Hematopoietic multipotent progenitor cell treated with erythropoietin and hydrocortisone succinate and interleukin-3 and kit ligand, for 17 days (in vitro differentiated cells): ENCODE measurements around the gene ANAPC4.

Experiments
- DNase-seq: peaks from one replicate; pipeline ENCODE4 v3.0.0-alpha.2; 2015; ENCODE audit warnings: low spot score

Gene ANAPC4

DNA sequence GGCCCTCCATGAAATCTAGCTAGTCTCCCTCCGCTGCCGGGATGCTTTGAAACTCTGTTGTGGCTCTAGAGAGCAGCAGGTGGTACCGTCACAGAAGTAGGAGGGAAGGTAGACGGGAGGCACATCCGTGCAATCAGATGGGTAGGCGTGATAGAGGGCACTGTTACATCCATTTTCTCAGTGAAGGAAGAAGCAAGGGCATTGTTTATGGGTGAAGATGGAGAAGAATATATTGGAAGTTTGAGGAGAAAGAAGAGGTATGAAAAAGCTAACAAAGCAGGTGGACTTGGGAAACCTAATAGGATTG, 1.3 kb downstream of the ANAPC4 start:
- no peak for DNase-seq

DNA sequence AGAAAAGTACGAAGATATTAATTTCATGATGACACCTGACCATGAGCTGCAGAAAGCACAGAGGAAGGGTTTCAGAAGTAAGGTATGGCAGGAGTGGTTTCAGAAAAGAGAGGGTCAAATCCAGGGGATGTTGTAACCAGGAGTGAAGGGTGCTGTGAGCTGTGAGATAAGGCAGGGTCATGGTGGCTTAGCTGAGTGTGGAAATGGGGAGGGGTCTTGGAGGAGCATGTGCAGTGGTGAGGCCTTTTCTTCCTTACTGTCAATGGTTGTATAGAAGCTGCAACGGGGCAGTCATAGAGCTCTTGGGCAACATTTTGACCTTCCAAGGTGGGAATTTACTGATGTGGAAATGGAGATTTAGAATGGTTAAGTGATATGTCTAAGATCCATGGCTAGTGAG, 2.5 kb downstream of the ANAPC4 start:
- DNase-seq, result no peak

DNA sequence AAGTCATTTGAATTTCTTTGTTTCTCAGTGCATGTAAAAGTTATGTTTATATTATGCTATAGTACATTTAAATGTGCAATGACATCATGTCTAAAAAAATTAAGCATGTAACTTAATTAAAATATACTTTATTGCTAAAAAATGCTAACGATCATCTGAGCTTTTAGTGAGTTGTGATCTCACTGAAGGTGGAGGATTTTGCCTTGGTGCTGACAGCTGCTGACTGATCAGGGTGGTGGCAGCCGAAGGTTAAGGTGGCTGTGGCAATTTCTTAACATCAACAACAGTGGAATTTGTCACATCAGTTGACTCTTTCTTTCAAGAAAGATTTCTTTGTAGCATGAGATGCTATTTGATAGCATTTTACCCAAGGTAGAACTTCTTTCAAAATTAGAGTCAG, 6.6 kb downstream of the ANAPC4 start:
- no peak for DNase-seq

DNA sequence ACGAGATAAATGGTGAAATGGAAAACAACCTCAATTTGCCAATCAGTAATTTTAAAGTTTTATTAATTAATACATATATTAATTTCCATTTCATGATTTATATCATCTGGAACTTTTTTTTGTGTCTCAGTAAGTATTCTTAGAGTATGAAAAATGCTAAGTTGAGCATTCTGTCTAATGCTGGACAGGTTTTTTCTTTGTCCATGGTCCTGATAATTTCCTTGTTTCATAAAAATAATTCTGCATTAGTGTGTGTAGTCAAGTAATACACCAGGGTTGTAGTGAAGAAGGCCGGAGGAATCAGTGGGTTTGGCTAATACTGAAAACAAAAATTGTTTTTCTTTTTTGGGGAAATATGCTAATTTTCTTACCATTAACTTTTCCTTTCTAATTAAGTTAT, 9.9 kb downstream of the ANAPC4 start:
- no peak for DNase-seq

DNA sequence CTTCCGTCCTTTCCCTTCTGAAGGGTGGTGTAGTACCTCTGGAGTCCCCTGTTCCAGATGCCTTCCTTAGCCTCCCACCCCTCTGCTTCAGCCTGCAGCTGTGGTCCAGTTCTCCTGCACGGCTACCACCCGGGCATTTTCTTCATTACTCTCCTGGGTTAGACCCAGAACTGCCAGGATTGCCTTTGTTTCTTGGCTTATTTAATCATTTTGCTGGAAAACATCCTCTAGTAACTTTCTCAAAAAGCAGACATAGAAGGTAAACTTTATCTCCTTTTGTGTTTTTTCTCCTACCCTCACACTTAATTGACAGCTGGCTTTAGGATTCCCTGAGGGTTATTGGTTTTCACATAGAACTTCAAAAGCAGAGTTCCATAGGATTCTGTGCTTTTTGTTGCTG, 20.2 kb downstream of the ANAPC4 start:
- DNase-seq, result no peak

DNA sequence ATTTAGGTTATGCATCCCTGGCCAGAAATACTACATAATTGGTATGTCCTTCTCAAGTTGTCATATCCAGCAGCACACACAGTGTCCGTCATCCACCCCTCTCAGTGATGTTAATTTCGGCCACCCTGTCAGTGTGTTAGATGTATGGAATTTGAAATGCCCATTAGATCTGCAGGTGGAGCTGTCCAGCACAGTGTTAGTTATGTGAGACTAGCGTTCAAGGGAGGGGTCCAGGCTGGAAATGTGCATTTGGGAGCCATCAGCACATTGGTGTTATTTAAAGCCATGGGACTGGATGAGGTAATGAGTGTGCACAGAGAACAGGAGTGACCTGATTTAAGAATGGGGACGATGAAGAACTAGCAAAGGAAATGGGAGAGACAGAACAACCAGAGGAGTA, 22.4 kb downstream of the ANAPC4 start:
- DNase-seq, result no peak

DNA sequence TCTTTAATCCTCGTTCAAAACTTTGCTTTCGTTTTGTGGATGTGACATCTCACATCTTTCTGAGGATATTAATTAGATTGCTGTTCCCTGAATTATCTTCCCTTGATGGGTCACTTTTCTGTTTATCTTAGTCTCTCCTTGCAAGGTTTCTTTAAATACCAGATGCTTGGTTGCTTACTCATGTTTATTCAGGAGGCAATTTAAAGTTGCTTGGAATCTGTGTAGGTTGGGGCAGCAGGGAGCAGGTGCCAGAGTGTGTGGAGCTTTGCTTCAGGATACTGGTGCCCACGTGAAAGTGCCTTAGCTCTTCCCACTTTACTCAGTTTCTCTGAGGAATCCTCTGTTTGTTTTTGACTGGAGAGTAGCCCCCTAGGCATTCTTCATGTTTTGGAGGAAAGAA, 24.0 kb downstream of the ANAPC4 start:
- DNase-seq, result no peak

DNA sequence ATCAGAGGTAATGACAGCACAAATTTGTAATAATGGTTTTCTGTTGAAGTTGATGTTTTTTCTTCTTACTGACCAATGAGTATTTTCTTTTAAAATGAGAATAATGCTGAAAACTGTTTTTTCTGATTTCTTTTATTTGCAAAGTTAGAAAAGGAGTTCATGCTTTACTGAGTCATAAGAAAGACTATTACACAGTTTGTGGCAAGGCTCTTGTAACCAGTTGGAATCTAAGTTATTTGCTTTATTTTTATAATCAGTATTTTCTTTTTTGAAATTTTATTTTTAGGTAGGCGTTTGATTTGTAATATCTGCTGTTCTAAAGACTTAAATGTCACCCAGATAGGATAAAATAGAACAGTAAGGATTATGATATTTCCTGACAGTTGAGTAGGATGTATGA, 25.5 kb downstream of the ANAPC4 start:
- no peak for DNase-seq

DNA sequence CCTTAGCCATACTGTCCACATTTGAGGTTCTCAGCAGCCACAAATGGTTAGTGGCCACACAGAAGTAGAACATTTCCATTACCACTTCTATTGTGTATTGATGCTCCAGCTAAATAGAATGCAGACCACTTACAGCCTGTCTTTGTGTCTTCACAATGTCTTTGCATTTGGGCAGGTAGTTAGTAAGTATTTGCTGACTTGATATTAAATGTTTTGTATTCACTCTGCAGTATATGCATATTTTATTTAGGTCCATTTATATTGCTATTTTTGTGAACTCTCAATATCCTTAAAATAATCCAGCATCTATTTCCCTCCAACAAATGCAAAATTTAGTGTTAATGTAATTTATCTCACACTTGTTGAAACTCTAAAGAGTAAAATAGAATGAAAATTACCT, 26.6 kb downstream of the ANAPC4 start:
- DNase-seq, result no peak

DNA sequence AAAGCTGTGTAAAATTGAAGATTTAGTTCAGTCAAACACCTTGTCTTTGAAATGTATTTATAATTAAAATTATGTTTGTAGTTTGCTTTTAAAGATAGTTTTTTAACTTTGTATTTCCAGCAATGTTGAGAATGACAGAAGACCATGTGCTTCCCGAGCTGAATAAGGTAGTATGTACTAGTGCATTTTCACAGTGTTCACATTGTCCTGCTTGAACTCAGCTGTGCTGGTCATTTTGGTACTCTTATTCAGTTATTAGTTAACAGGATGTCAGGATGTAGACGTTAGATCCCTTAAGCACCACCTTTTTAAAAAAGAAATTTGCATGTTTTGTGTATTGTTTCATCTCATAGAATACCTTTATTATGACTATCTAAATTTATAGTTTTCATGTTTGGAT, 28.4 kb downstream of the ANAPC4 start:
- DNase-seq, result no peak

DNA sequence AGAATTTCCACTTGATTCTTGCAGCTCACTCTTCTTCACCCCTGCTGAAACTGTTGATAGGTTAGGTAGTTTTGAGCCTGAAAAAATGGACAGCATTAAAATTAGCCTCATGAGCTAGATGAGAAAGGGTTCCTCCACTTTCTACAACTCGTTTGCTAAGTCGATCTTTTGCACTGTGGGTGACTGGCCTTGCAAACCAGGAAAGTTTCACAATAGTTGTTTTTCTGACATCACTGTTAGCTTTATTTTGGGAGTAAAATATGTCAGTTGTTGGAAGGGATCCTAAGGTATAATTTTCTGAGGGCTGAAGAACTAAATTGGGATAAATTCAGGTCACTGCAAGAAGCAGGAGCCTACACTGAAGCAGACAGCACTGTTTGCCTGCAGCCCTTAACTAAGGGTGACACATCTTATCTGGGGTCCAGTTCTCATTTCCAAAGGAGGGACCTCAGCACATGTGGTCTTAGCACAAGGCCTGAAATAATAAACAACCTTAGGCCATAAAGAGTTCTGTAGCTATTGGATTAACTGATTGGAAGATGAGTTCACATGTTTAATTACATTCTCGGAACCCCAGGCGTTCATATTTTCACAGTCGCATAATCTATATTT, 29.1 kb downstream of the ANAPC4 start:
- DNase-seq, result no peak

DNA sequence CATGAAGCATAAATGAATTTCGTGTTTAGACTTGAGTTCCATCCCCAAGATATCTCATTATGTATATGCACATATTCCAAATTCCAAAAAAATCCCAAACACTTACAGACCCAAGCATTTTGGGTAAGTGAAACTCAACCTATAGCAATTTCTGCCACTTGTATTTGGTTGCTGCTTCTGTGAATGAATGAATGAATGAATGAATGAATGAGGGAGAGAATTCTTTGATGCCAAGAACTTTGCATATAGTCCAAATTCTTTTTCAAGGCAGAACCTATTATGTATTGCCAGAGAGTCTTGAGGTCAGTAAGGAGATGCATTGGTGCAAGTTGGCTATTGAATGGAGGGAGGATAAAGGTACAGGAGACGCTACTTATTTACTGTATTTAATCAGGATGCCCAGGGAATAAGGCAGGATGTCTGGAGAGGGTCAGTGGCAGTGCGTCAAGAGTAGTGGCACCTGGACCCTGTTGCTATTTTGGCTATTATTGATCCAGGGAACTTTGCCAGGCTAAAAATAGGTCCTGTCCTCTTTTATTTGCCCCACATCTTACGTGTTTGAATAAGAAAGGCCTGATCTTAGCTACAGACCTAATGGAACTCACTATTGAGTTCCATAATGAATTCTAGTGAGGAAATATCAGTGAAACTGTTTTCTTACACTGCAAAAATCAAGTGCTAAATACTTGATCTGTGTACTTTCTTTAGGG, 33.9 kb downstream of the ANAPC4 start:
- no peak for DNase-seq

DNA sequence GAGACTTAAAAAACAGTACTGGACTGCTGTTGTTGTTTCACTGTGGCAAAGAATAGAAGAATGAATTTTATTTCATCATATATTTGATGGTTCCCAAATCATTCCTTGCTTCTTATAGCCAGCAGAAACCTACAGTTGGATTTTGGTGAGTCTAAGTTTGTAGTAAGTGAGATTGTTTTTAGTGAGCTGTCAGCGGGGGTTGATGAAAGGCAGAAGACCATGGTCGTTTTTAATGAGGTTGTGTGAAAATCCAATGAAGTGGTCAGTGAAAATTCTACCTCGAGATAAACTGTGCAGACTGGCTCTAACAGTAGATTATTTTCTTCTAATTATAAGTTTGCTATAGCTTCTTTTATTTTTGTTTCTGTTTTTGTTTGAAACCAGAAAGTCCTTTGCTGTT, 36.2 kb downstream of the ANAPC4 start:
- DNase-seq, result no peak

DNA sequence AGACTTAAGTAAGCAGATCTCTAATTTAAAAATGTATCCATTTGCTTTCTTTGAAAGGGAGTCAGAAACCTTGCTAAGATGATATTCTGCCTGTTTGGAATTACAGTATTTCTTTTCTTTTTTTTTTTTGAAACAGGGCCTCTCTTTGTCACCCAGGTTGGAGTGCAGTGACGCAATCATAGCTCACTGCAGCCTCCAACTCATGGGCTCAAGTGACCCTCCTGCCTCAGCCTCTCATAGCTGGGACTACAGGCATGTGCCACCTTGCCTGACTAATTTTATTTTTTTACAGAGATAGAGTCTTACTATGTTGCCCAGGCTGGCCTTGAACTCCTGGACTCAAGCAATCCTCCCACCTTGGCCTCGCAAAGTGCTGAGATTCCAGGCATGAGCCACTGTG, 40.0 kb downstream of the ANAPC4 start:
- DNase-seq, result no peak

DNA sequence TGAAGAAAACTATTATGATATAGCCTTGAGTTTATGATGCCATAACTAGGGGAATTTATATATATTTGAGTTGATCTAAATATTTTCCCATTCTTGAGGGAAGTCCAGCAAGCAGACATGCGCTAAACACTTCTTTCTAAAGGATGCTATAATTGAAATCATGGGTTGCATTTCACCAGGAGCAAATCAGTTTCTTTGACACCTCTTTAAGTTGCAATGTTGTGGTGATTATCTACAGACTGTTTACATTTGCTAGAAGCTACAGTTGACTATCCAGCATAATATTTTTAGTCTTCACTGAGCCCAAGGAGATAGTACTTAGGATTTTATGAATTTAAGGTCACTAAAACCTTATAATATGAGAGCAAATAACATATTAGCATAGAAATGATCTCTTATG, 43.9 kb downstream of the ANAPC4 start:
- no peak for DNase-seq

DNA sequence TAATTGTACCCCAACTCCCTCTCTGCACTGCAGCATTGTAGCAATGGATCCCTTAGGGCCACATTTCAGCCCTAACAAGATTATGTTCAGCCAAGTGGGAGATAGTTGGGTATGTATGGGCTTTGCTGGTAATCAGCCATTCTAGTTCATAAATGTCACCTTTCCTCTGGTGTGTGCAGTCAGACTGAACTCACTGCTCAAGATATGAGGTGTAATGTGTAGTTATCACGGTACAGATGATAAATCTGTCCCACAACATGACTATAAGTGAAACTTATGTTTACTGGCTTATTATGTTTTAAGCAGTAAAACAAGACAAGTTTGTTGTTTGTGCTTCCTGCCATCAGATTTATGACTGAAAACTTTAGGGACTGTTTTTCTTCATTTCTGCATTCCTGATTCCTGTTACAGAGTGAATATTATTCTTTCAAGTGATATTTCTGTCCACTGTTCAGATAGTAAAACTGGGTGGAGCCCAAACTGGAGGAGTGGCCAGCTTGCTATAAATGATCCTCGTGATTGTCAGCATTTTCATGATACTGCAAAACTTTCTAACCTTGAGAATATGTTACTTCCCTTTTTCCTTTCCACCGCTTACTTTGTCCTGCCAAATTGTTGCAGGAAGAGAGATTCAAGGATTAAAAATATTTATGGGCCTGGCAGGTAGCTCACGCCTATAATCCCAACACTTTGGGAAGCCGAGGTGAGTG, 44.9 kb downstream of the ANAPC4 start:
- DNase-seq, result no peak

DNA sequence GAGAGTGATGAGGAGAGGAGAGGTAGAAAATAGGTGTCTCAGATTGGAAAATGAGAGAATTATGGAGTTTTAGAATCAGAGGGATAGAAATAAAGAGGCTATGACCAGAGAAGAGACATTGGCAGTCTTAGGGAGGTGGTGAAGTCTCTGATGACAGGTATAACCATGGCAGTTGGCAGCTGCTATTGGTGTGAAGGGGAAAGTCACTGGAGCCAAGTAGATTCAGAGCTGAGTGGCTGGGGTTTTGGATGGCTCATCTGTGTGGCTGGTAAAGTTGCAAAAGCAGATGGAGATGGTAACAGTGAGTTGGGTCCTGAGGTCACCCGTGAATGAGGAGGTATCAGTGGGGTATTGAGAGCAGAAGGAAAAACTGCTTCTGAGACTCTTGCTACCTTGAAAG, 46.5 kb downstream of the ANAPC4 start:
- DNase-seq, result no peak

DNA sequence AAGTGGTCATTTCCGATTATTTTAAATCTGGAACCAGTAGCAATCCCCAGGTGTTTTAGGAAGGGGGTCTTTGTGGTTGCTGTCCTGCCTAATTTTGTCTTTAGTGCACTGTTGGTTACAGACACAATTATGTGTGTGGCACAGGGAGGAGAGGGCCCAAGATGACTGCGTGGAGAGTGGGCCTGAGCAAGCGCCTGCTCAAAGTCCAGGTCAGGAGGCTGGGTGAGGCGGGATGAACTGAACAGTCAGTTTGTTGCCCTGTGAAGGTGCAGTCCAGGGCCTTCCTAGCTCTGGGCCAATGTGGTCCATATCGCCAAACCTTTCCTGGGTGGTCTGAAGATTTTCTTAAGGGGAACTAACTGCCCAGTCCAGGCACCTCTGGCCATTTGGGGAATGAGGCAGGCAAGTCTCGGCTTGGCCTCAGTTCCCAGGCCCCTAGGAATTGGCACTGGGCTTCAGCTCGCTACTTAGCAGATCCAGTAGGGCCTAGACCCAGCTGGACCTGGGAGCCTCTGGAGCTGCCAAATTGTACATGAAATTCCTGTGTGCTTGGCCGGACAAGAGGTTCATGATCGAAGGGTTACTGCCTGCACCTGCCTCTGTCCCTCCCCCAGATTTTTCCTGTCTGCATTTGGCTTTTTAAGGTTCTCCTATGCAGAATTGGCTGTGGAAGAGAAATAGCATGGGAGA, 47.6 kb downstream of the ANAPC4 start:
- no peak for DNase-seq

DNA sequence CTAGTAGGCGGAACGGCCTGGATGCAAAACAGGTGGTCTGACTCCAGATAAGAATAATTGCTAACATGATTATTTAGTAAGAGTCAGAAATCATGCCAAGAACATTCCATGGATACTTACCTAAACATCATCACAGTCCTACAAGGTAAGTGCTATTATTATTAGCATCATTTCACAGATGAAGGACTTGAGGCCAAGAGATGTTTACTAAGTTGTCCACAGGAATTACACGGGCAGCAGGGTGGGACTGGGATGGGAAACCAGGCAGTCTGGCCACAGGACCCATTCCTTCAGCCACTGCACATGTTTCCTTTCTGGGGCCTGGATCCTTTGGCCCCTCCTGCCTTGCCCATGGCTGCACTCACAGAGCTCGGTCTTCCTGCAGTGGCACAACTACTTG, 48.3 kb downstream of the ANAPC4 start:
- DNase-seq, result no peak

DNA sequence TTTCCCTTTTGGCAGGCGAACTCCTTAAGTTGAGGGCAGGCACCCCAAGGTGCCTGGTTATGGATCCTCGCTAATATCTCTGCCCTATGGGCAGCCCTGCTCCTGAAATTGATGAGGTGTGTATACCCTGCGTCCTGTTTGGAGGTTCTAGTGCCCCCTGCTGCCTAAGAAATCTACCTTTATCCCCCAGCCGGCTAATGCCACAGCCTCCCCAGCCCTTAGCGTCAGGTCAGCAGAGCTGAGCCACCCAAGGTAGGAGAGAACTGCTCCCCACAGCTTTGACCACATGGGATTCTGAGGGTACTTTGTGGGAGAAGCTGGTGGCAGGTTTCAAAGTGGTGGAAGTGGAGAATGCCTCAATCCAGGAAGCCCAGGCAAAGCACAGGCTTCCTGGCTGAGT, 50.8 kb downstream of the ANAPC4 start:
- DNase-seq, result no peak

DNA sequence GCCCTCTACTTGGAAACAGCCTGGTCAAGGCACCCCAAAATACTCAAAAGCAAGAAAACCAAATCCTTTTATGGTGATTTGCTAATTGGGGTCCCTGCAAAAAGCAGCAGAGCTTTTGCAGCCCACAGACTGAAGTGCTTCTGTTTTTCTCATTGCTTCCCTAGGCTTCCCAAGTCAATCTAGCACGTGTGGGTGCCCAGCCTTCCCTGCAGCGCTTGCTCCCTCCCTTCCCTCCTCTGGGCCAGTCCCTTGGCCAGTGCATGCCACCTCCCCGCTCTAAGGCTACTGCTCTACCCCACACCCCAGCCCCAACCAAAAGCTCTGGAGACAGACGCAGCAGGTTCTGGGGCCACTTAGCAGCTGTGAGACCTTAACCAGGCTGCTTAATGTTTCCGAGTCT, 53.6 kb downstream of the ANAPC4 start:
- DNase-seq, result no peak

DNA sequence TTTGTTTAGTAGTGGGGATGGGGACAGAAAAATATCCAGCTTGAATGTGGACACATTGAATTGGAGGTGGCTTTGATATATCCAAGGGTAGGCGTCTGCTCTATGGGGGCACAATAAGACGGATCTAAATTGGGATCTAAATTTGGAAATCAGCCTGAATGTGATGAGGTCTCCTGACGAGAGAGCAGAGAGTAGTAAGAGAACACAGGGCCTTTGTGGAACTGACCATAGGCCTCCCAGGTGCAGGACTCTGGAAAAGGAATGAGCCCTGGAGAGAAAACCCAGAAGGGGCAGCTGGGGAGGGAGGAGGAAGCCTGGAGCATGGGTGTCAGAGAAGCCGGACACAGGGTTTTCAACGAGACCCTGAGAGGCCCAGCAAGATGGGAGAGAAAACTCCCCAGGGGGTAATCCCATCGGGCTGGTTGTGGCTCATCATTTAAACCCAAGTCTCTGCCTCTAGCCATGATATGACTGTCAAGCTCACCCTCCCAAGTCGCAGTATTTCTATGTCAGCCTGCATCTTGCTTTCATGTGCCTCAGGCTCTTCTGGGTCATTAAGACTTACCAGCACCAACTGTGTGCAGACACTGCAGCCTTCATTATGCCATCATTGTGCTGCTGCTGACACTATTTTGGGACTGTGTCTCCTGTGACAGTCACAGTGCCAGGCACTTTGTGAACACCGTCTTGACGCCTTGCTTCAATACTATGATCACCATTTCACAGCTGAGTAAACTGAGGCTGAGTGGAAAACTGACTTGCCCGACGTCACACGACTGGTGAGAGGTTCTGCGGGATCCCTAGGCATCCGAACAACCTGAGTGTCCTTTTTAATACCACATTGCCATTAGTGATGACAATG, 57.1 kb downstream of the ANAPC4 start:
- DNase-seq, result no peak
